Lower leg skin (tissue), 4 donors: ENCODE measurements around the gene ZNF569. TPM values are rescaled to one million over a fixed set of nuclear protein-coding genes. Genes with fewer than 3 reads are reported as not detected.

Source experiments
- DNase-seq, 2 donors: peaks; one replicate each; pipeline ENCODE4 v3.0.0-alpha.2; 2019; ENCODE audit warnings: low spot score in 2 of 2
- H3K4me3 ChIP-seq: fragments of 200-600 bp; sonication (generic); 2 replicates; pipeline ENCODE4 v1.5.1; 2017; ENCODE audit warnings: mild to moderate bottlenecking, low read depth; ENCODE audit not compliant: poor library complexity, severe bottlenecking
- POLR2A ChIP-seq, 2 donors: fragments of 450-650 bp; IDR thresholded peaks; one replicate each; pipeline ENCODE4 v1.6.1; 2016 to 2017; ENCODE audit warnings: antibody characterized with exemption in 2 of 2, mild to moderate bottlenecking in 1 of 2, moderate library complexity in 1 of 2
- WGBS, 2 donors: methylation state at CpG; one replicate each; pipeline ENCODE4 v1.1.5; 2018; 5-methylcytosine and 5-hydroxymethylcytosine counted together
- intact Hi-C: fragments of 100-400 bp; cut with DNase I; formaldehyde crosslinking; loops from one replicate; pipeline ENCODE4 v1.15.0; 2023; ENCODE audit warnings: low total_unique reads
- total RNA-seq, 4 donors: library from RNA; depleted of rRNA; stranded (reverse); fragments of >200 nt; gene quantifications; one replicate each; pipeline ENCODE4 v1.1.0, GENCODE V29; 2016
- TF ChIP-seq, protein P1 (sequence below), 3 donors: fragments of 450-650 bp; IDR thresholded peaks; one replicate each; pipeline ENCODE4 v1.5.1; 2016; ENCODE audit warnings: antibody characterized with exemption in 3 of 3, mild to moderate bottlenecking in 3 of 3, moderate library complexity in 2 of 3

Gene ZNF569
- total RNA-seq, 4 donors from 2014 or later, result 1.5 to 5.3 (median 4.3) TPM

DNA sequence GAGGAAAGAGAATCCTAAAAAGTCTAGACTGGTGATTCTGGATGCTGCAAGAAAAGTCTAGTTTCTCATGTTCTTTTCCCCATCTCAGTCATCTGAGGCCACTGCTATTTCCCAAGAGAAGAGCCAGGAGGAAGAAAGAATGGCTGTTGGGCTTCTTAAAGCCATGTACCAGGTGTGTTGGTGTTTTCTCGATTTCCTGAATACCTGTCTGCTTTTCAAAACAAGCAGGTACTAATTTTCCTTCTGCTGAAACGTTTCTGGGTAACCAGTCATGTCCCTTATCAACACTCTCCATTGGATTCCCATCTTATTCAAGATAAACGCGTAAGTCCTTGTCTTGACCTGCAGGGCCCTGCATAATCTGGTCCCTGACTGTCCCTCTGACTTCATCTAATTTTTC is 3.0 kb upstream of the ZNF569 start:
- WGBS, 2 donors, result 71 to 73% methylated on average over 4 of the region's 4 CpGs
- DNase-seq, result no peak
- H3K4me3 ChIP-seq, result no peak overlapping the region
- intact Hi-C loops, result no loop called here
- no peak for TF ChIP-seq POLR2A (IDR thresholded peaks at IDR 0.05)
- TF ChIP-seq, protein P1, sequence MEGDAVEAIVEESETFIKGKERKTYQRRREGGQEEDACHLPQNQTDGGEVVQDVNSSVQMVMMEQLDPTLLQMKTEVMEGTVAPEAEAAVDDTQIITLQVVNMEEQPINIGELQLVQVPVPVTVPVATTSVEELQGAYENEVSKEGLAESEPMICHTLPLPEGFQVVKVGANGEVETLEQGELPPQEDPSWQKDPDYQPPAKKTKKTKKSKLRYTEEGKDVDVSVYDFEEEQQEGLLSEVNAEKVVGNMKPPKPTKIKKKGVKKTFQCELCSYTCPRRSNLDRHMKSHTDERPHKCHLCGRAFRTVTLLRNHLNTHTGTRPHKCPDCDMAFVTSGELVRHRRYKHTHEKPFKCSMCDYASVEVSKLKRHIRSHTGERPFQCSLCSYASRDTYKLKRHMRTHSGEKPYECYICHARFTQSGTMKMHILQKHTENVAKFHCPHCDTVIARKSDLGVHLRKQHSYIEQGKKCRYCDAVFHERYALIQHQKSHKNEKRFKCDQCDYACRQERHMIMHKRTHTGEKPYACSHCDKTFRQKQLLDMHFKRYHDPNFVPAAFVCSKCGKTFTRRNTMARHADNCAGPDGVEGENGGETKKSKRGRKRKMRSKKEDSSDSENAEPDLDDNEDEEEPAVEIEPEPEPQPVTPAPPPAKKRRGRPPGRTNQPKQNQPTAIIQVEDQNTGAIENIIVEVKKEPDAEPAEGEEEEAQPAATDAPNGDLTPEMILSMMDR (IDR thresholded peaks at IDR 0.05), result no peak

DNA sequence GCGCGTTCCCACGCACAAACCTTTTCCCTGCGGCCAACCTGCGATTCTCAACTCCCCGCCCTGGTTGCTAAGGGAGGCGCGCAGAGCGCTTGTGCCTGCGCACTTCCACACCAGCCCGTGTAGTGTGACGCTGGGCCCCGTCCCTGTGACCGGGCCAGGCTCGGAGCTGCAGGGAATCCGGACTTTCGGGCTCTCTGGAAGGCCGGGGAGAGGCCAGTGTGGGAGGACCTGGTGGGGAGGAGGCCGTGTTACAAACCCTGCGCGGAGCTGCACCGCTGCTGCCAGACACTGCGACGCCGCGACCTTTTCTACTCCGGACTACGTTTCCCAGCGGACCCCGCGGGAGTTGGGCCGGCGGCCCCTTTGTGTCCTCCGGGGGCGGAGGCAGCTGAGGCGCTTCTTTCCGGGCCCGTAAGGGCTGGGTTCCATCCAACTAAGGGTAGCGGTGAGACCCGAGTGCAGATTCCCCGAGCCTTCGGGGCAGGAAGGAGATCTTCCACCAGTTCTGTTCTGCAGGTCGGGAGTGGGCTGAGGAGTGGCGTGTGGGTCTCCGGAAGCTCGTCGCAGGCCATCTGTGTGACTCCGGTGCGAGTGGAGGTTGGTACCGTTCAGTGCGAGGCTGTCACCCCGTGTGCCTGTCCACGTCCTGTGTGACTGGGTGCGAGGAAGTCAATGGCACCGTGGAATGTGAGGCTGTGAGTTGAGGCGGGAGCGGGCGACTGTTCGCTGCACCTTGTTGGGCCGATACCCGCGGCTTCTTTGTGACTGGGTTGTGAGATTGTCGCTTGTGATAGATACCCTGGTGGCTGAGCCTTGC is 1.9 kb upstream of the ZNF569 start, which contains the start of gene ZNF570:
Gene ZNF570 (plus strand): TSS at position 396 of the 817 bp plus-strand sequence. CDS start 999 bp downstream, outside the sequence.
- TF ChIP-seq, protein P1 (IDR thresholded peaks at IDR 0.05), result no peak
- TF ChIP-seq POLR2A (IDR thresholded peaks at IDR 0.05), result no peak
- WGBS, 2 donors, result 0 to 2% methylated on average over 11 to 15 of the region's 63 CpGs
- H3K4me3 ChIP-seq, result peak within 1 kb of the TSS; percentile 78
- DNase-seq, result peak; percentile 83 to 97
- intact Hi-C loops, result no loop called here

DNA sequence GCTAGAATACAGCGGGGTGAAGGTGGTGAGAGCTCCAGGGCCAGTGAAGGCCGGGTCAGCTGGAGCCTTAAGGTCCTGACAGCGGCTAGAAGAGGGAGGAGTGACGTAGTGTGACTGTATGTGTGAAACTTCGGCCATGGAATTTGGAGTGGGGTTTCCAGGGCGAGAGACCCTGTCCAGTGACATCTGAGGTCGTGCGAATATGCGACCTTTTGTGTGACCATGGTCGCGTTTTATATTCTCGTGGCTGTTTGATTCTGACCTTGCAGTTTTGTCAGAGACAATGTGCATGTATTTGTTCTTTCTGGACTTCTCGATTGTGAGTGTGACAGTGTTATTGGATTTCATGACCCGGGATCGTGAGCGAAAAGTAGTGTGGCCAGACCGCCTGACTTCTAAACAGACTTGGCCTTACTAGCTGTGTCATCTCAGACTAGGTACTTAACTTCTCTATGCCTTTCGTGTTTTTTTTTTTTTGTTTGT is 405 bp upstream of the ZNF569 start:
- DNase-seq, result no peak
- intact Hi-C loops, result no loop called here
- peak overlapping the region; percentile 69 for H3K4me3 ChIP-seq
- TF ChIP-seq, protein P1 (IDR thresholded peaks at IDR 0.05), result no peak
- TF ChIP-seq POLR2A (IDR thresholded peaks at IDR 0.05), result no peak
- 38 to 44% methylated on average over 18 of the region's 18 CpGs for WGBS, 2 donors

DNA sequence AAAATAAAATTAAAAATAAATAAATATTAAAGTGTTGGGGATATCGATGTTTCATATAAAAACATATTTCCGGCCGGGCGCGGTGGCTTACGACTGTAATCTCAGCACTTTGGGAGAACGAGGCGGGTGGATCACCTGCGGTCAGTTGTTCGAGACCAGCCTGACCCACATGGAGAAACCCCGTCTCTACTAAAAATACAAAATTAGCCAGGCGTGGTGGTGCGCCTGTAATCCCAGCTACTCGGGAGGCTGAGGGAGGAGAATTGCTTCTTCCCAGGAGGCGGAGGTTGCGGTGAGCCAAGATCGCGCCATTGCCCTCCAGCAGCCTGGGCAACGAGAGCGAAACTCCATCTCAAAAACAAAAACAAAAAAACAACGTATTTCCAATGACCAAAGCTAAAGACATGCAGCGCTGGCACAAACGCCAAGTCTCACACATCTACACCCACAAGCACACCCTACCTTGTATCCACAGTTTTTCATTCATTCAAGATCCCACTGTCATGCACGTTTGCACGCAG is 907 bp downstream of the ZNF569 start:
- intact Hi-C loops, result no loop called here
- H3K4me3 ChIP-seq, result peak overlapping the region; percentile 69
- DNase-seq, result no peak
- no peak for TF ChIP-seq POLR2A (IDR thresholded peaks at IDR 0.05)
- TF ChIP-seq, protein P1 (IDR thresholded peaks at IDR 0.05), result no peak
- 32 to 35% methylated on average over 25 of the region's 25 CpGs for WGBS, 2 donors

DNA sequence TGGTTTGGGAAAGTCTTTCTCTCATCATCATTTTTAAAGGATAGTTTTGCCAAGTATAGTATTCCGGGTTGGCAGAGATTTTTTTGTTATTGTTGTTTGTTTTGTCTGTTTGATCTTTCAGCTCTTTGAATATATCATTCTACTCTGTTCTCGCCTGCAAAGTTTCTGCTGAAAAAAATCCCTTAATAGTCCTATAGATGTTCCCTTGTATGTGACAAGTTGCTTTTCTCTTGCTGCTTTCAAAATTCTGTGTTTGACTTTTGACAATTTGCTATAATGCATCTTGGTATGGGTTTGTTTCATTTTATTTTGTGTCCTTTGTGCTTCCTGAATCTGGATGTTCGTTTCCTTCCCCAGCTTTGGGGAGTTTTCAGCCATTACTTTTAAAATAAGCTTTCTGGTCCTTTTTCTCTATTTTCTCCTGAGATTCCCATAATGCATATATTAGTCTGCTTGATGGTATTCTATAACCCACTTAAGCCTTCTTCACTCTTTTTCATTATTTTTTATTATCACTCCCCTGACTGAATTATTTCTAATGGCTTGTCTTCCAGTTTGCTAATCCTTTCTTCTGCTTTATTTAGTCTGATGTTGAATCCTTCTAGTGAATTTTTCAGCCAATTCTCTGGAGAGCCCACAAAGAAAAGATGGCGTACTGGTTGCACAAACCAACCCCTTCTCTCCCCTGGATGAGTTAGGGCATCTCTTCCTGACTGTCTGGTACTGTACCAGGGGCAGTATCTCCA is 14.6 kb downstream of the ZNF569 start:
- WGBS, 2 donors, result 96 to 99% methylated on average over 4 of the region's 4 CpGs
- no peak for TF ChIP-seq POLR2A (IDR thresholded peaks at IDR 0.05)
- TF ChIP-seq, protein P1 (IDR thresholded peaks at IDR 0.05), result no peak
- no peak overlapping the region for H3K4me3 ChIP-seq
- DNase-seq, result no peak
- intact Hi-C loops, result no loop called here
